Neuronal stem cell (in vitro differentiated cells): ENCODE data around the gene MRGPRF.

ENCODE experiments used
- DNase-seq: peaks from one replicate; pipeline ENCODE4 v3.0.0-alpha.2; 2013; ENCODE audit warnings: low spot score
- H2AFZ ChIP-seq: one replicate; pipeline ENCODE4 v1.6.1; 2013; ENCODE audit warnings: mild to moderate bottlenecking, low read length, inconsistent platforms
- H2AK5ac ChIP-seq: 2 replicates; pipeline ENCODE4 v1.6.1; 2013; ENCODE audit warnings: low read depth, mild to moderate bottlenecking, inconsistent platforms, low read length, moderate library complexity, mixed read lengths
- H2BK120ac ChIP-seq: 2 replicates; pipeline ENCODE4 v1.6.1; 2013; ENCODE audit warnings: low read depth, mild to moderate bottlenecking, inconsistent platforms, low read length, moderate library complexity, mixed read lengths
- H2BK12ac ChIP-seq: one replicate; pipeline ENCODE4 v1.6.1; 2013; ENCODE audit warnings: low read length, inconsistent platforms
- H2BK15ac ChIP-seq: 2 replicates; pipeline ENCODE4 v1.6.1; 2013; ENCODE audit warnings: mild to moderate bottlenecking, low read length, inconsistent platforms, mixed read lengths
- H2BK5ac ChIP-seq: one replicate; pipeline ENCODE4 v1.6.1; 2013; ENCODE audit warnings: inconsistent platforms, mild to moderate bottlenecking, low read length, moderate library complexity
- H3K14ac ChIP-seq: one replicate; pipeline ENCODE4 v1.6.1; 2013; ENCODE audit warnings: low read length, inconsistent platforms
- H3K18ac ChIP-seq: 2 replicates; pipeline ENCODE4 v1.6.1; 2013; ENCODE audit warnings: low read length, inconsistent platforms
- H3K23ac ChIP-seq: 2 replicates; pipeline ENCODE4 v1.6.1; 2013; ENCODE audit warnings: low read depth, mild to moderate bottlenecking, mixed read lengths, low read length, inconsistent platforms; ENCODE audit not compliant: poor library complexity
- H3K27ac ChIP-seq: replicated peaks from 3 replicates; pipeline ENCODE4 v1.5.1; 2013; ENCODE audit warnings: low read length, inconsistent platforms
- H3K27me3 ChIP-seq, 3 experiments: 2 replicates each; pipeline ENCODE4 v1.6.1; 2013; ENCODE audit warnings: low read length in 3 of 3, mild to moderate bottlenecking in 2 of 3, inconsistent platforms in 1 of 3, low read depth in 1 of 3, mixed read lengths in 1 of 3, moderate library complexity in 1 of 3; ENCODE audit not compliant: control insufficient read depth in 3 of 3, insufficient read depth in 3 of 3
- H3K36me3 ChIP-seq, 2 donors: replicated peaks in 1 of 2; 2 replicates each; pipeline ENCODE4 v1.6.1; 2013; ENCODE audit warnings: low read length in 2 of 2; ENCODE audit not compliant: control insufficient read depth in 2 of 2, insufficient read depth in 2 of 2
- H3K4ac ChIP-seq: 2 replicates; pipeline ENCODE4 v1.6.1; 2013; ENCODE audit warnings: inconsistent platforms, mild to moderate bottlenecking, low read length, moderate library complexity
- H3K4me1 ChIP-seq, 2 donors: 1 replicate in 1 of 2; 2 replicates in 1 of 2; pipeline ENCODE4 v1.6.1; 2013; ENCODE audit warnings: low read length in 2 of 2, low read depth in 1 of 2; ENCODE audit not compliant: control insufficient read depth in 2 of 2, insufficient read depth in 1 of 2
- H3K4me2 ChIP-seq: one replicate; pipeline ENCODE4 v1.6.1; 2013; ENCODE audit warnings: mild to moderate bottlenecking, low read length, inconsistent platforms; ENCODE audit not compliant: insufficient read depth, poor library complexity, severe bottlenecking
- H3K4me3 ChIP-seq, 2 donors: 2 replicates each; pipeline ENCODE4 v1.5.1; 2013; ENCODE audit warnings: low read length in 2 of 2, mild to moderate bottlenecking in 2 of 2, inconsistent platforms in 1 of 2, moderate library complexity in 1 of 2
- H3K79me1 ChIP-seq: one replicate; pipeline ENCODE4 v1.6.1; 2013; ENCODE audit warnings: low read depth, mild to moderate bottlenecking, inconsistent platforms, low read length, moderate library complexity
- H3K9ac ChIP-seq: one replicate; pipeline ENCODE4 v1.6.1; 2013; ENCODE audit warnings: mild to moderate bottlenecking, low read depth, low read length, inconsistent platforms; ENCODE audit not compliant: poor library complexity
- H3K9me3 ChIP-seq, 2 donors: replicated peaks in 1 of 2; 2 replicates each; pipeline versions ENCODE3 to v1.6.1; 2013; ENCODE audit warnings: low read length in 2 of 2, mild to moderate bottlenecking in 2 of 2, inconsistent platforms in 1 of 2, low read depth in 1 of 2, mixed read lengths in 1 of 2, moderate library complexity in 1 of 2; ENCODE audit not compliant: control insufficient read depth in 2 of 2, insufficient read depth in 1 of 2
- H4K8ac ChIP-seq: one replicate; pipeline ENCODE4 v1.6.1; 2013; ENCODE audit warnings: low read depth, mild to moderate bottlenecking, inconsistent platforms, low read length, moderate library complexity
- H4K91ac ChIP-seq: one replicate; pipeline ENCODE4 v1.6.1; 2013; ENCODE audit warnings: low read length, low read depth, mild to moderate bottlenecking, inconsistent platforms; ENCODE audit not compliant: poor library complexity
- WGBS, 2 donors: extraction: QIAGEN DNeasy Blood & Tissue Kit; methylation state at CpG; one replicate each; pipeline ENCODE4 v1.1.7; 2013; ENCODE audit warnings: missing lambda C conversion rate in 2 of 2, mixed read lengths in 1 of 2; ENCODE audit not compliant: insufficient read length in 2 of 2, insufficient replicate concordance in 1 of 2; ENCODE audit errors: extremely low coverage in 2 of 2; 5-methylcytosine and 5-hydroxymethylcytosine counted together

The MRGPRF gene

DNA sequence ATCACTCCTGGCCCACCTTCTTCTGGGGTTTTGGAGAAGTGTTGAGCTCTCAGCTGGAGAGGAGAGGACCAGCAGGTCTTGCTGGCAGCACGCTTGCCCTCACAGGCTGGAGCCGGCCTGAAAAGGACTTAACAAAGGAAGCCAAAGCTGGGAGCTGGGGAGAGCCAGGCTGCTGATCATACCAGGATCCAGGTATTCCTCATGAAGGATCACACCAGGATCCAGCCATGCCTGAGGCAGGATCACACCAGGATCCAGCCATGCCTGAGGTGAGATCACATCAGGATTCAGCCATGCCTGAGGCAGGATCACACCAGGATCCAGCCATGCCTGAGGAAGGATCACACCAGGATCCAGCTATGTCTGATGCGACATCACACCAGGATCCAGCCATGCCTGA lies 49.3 kb downstream of the MRGPRF start:
- no peak overlapping the region for H2AK5ac ChIP-seq
- no peak overlapping the region for H2BK5ac ChIP-seq
- no peak overlapping the region for H3K4ac ChIP-seq
- H3K18ac ChIP-seq: no peak overlapping the region
- H3K4me1 ChIP-seq: no peaks in the 10 kb centered on the region
- H3K9me3 ChIP-seq: peaks cover 0 to 12% of the 10 kb centered on the region in 2 donors
- no peak overlapping the region for H2AFZ ChIP-seq
- peak overlapping the region; percentile 3 for H3K9ac ChIP-seq
- H3K27ac ChIP-seq: no peak overlapping the region
- no peaks in the 10 kb centered on the region for H3K79me1 ChIP-seq
- no peak overlapping the region for H4K91ac ChIP-seq
- no CpG with 5 or more reads among the region's 3 CpGs for WGBS, 2 donors
- no peak overlapping the region for H3K23ac ChIP-seq
- H3K4me2 ChIP-seq: no peak overlapping the region
- H2BK12ac ChIP-seq: no peak overlapping the region
- no peak for DNase-seq
- peak overlapping the region in 1 of 2 donors; percentile 1 for H3K4me3 ChIP-seq
- H3K14ac ChIP-seq: no peak overlapping the region
- H2BK120ac ChIP-seq: no peak overlapping the region
- peaks cover 0 to 8% (median 0%) of the 10 kb centered on the region in 3 experiments for H3K27me3 ChIP-seq
- no peak overlapping the region for H2BK15ac ChIP-seq
- H4K8ac ChIP-seq: no peak overlapping the region
- no peaks in the 10 kb centered on the region for H3K36me3 ChIP-seq

DNA sequence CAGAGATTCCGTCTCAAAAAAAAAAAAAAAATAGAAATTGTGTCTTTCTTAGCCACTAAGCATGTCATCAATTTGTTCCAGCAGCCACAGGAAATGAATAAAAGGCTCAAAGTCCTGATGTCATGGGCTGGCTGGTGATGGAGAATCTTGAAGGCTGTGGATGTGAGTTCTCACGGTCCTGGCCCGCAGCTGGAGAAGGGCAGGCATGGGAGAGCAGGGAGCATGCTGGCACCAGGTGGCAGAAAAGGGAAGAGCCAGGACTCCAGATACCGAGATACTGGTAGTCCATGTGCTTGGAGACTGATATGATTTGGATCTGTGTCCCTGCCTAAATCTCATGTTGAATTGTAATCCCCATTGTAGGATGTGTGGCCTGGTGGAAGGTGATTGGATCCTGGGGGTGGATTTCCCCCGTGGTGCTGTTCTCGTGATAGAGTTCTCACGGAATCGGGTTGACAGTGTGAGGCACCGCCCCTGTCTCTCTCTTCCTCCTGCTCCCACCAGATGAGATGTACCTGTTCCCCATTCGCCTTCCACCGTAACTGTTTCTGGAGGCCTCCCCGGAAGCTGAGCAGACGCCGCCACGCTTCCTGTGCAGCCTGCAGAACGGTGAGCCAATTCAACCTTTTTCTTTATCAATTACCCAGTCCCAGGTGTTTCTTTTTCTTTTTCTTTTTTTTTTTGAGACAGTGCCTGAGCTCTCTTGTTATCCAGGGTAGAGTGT lies 50.4 kb downstream of the MRGPRF start:
- no peak overlapping the region for H2BK120ac ChIP-seq
- H3K9me3 ChIP-seq: peaks cover 0 to 12% of the 10 kb centered on the region in 2 donors
- H3K4me1 ChIP-seq: no peaks in the 10 kb centered on the region
- no CpG with 5 or more reads among the region's 16 CpGs for WGBS, 2 donors
- no peak overlapping the region for H3K4me3 ChIP-seq
- no peak overlapping the region for H3K27ac ChIP-seq
- H2BK5ac ChIP-seq: no peak overlapping the region
- no peak overlapping the region for H3K18ac ChIP-seq
- no peak overlapping the region for H2BK12ac ChIP-seq
- H3K36me3 ChIP-seq: no peaks in the 10 kb centered on the region
- no peak overlapping the region for H3K23ac ChIP-seq
- no peaks in the 10 kb centered on the region for H3K27me3 ChIP-seq
- no peak overlapping the region for H4K8ac ChIP-seq
- no peak overlapping the region for H2BK15ac ChIP-seq
- no peak overlapping the region for H4K91ac ChIP-seq
- no peak overlapping the region for H3K4me2 ChIP-seq
- H3K4ac ChIP-seq: no peak overlapping the region
- no peak overlapping the region for H2AFZ ChIP-seq
- no peak overlapping the region for H3K9ac ChIP-seq
- no peak for DNase-seq
- H3K79me1 ChIP-seq: no peaks in the 10 kb centered on the region
- H2AK5ac ChIP-seq: peak overlapping the region; percentile 25
- H3K14ac ChIP-seq: no peak overlapping the region

DNA sequence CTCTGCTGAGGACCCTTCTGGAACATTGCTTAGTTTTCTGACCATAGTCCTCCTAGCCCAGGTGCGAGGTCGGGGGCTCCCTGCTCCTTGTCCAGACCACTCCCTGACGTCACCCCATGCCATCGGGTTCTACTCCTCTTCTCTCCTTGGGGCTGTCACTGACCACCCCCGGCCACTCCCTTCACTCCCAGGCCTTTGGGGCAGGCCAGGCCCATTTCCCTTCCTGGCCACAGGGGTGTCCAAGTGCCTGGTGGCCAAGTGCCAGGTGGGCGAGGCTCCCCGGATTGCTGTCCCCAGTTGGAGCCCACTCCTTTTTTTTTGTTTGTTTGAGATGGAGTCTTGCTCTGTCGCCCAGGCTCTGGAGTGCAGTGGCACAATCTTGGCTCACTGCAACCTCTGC lies 51.8 kb downstream of the MRGPRF start:
- Histone ChIP-seq H3K18ac (peak overlapping the region; percentile 21), H3K9me3 (peaks cover 0 to 12% of the 10 kb centered on the region in 2 donors), H3K4me2 (no peak overlapping the region), H4K91ac (no peak overlapping the region), H2BK15ac (peak overlapping the region; percentile 34), H3K14ac (no peak overlapping the region), H2BK12ac (no peak overlapping the region), H2AFZ (no peak overlapping the region), H4K8ac (no peak overlapping the region), H2AK5ac (peak overlapping the region; percentile 19), H2BK120ac (no peak overlapping the region), H3K27ac (no peak overlapping the region), H3K27me3 (no peaks in the 10 kb centered on the region), H3K36me3 (no peaks in the 10 kb centered on the region), H3K9ac (no peak overlapping the region), H3K4me3 (no peak overlapping the region), H3K23ac (no peak overlapping the region), H3K79me1 (no peaks in the 10 kb centered on the region), H3K4me1 (peaks cover 0 to 4% of the 10 kb centered on the region in 2 donors), H2BK5ac (no peak overlapping the region), H3K4ac (no peak overlapping the region)
- no peak for DNase-seq
- WGBS, 2 donors: no CpG with 5 or more reads among the region's 8 CpGs

DNA sequence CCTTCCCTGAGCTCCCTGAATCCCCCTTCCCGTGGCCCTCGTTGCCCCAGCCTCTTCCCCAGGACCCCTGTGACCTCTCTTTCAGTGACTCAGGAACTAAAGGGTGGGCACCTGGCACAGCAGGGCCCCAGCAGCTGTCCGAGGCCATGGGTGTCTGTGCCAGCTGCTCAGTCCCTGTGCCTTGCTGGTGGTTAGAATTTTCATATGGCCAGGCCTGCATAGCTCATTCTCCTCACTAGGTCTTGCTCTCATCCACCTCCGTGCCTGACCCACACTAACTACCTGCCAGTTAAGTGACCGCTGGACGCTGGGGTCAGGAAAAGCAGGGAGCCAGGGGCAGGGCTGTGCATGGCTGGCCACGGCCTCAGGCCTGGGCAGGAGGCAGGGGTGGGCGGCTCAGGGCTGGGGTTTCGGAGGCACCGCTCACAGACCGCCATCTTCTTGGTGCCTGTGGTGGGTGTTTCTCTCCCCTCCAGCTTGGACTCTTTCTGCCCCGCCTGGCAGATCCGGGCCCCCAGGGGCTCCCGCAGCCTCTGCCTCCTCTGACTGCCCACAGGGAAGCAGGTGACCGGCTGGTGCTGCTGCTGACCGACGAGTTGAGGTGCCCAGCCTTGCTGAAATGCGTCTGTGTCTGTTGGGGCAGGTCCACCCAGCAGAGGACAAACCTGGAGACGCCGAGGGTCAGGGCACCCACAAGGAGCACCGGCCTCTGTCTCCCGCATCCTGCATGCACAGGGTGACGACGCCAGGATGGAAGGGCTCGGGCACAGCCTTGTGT lies 52.6 kb downstream of the MRGPRF start:
- H3K18ac ChIP-seq: peak overlapping the region; percentile 25
- peaks cover 2 to 4% of the 10 kb centered on the region in 2 donors for H3K4me1 ChIP-seq
- no peaks in the 10 kb centered on the region for H3K36me3 ChIP-seq
- H3K27me3 ChIP-seq: no peaks in the 10 kb centered on the region
- H2BK12ac ChIP-seq: no peak overlapping the region
- H2AFZ ChIP-seq: peak overlapping the region; percentile 29
- peak overlapping the region; percentile 84 for H2AK5ac ChIP-seq
- H2BK120ac ChIP-seq: no peak overlapping the region
- no peak overlapping the region for H2BK15ac ChIP-seq
- no peak overlapping the region for H3K4me3 ChIP-seq
- peak overlapping the region; percentile 34 for H3K23ac ChIP-seq
- no peak overlapping the region for H3K27ac ChIP-seq
- H4K91ac ChIP-seq: no peak overlapping the region
- H3K9me3 ChIP-seq: peaks cover 0 to 12% of the 10 kb centered on the region in 2 donors
- no peak overlapping the region for H3K4me2 ChIP-seq
- no peak overlapping the region for H4K8ac ChIP-seq
- no peaks in the 10 kb centered on the region for H3K79me1 ChIP-seq
- H3K14ac ChIP-seq: peak overlapping the region; percentile 72
- DNase-seq: no peak
- H3K4ac ChIP-seq: no peak overlapping the region
- H2BK5ac ChIP-seq: no peak overlapping the region
- peak overlapping the region; percentile 0 for H3K9ac ChIP-seq
- no CpG with 5 or more reads among the region's 25 CpGs for WGBS, 2 donors
